GM12864 (cell line): ENCODE data around the gene GAS5.
A peak's percentile ranks its signal among the peaks of the same experiment; 100 is the strongest.
"Not testable (repeated sequence)": the region's sequence is repeated elsewhere in the genome, so short reads cannot be mapped to it uniquely, and the experiment has no call there.

Experiments
- DNase-seq: peaks from one replicate; pipeline ENCODE4 v3.0.0-alpha.2; 2011; ENCODE audit warnings: low read depth
- H3K4me3 ChIP-seq: 2 replicates; pipeline ENCODE4 v1.5.1; 2011; ENCODE audit warnings: mild to moderate bottlenecking, low read depth, low read length, control low read depth
- CTCF ChIP-seq: IDR thresholded peaks from 2 replicates; pipeline ENCODE4 v1.5.1; 2011; ENCODE audit warnings: low read depth, mild to moderate bottlenecking, moderate library complexity, low read length, control low read depth, inconsistent platforms; ENCODE audit errors: missing control alignments

Gene GAS5

GRCh38 chr1:173865468-173866164 lies 2.2 kb downstream of the GAS5 start:
- no peak for DNase-seq
- peak overlapping the region; percentile 93 for H3K4me3 ChIP-seq
- no peak for TF ChIP-seq CTCF

- DNase-seq: no peak
- H3K4me3 ChIP-seq: peak overlapping the region; percentile 93
- TF ChIP-seq CTCF: no peak
Measured at GRCh38 chr1:173864179-173864867, 3.5 kb downstream of the GAS5 start.

GRCh38 chr1:173863224-173864161 lies 4.3 kb downstream of the GAS5 start:
- no peak for DNase-seq
- H3K4me3 ChIP-seq: no peak overlapping the region; the same call in 1 of the 2 replicates
- no peak for TF ChIP-seq CTCF

GRCh38 chr1:173862769-173863223 lies 5.0 kb downstream of the GAS5 start:
- DNase-seq: no peak
- no peak for TF ChIP-seq CTCF
- H3K4me3 ChIP-seq: no peak overlapping the region

- not testable (repeated sequence) for DNase-seq, H3K4me3 ChIP-seq
Measured at GRCh38 chr1:173862146-173862768, 5.5 kb downstream of the GAS5 start.

- no peak overlapping the region for H3K4me3 ChIP-seq
- no peak for TF ChIP-seq CTCF
- no peak for DNase-seq
Measured at GRCh38 chr1:173861731-173862145, 6.1 kb downstream of the GAS5 start.
